Esophagus squamous epithelium (tissue), 5 donors: Measurements from ENCODE around the gene LSMEM2. TPM values are rescaled to one million over a fixed set of nuclear protein-coding genes. Genes with fewer than 3 reads are reported as not detected.

Source experiments
- DNase-seq: peaks from one replicate; lab custom pipeline; 2025; lab: John Stamatoyannopoulos, UW
- H3K27ac ChIP-seq, 4 donors: fragments of 200-600 bp; sonication (generic); one replicate each; pipeline ENCODE4 v1.5.1; 2016 to 2019; ENCODE audit warnings: mild to moderate bottlenecking in 1 of 4
- H3K27me3 ChIP-seq, 4 donors: fragments of 200-600 bp; sonication (generic); 1 replicate in 3 of 4; 2 replicates in 1 of 4; pipeline versions ENCODE4 v1.5.1 to v1.6.0; 2017 to 2021; ENCODE audit warnings: antibody characterized with exemption in 1 of 4
- H3K36me3 ChIP-seq, 3 donors: fragments of 200-600 bp; sonication (generic); one replicate each; pipeline ENCODE4 v1.5.1; 2016 to 2019
- H3K4me1 ChIP-seq, 3 donors: fragments of 200-600 bp; sonication (generic); one replicate each; pipeline ENCODE4 v1.5.1; 2017 to 2019
- H3K4me3 ChIP-seq, 4 donors: fragments of 200-600 bp; sonication (generic); 1 replicate in 3 of 4; 2 replicates in 1 of 4; pipeline ENCODE4 v1.5.1; 2016 to 2019; ENCODE audit warnings: mild to moderate bottlenecking in 2 of 4, moderate library complexity in 1 of 4
- H3K9me3 ChIP-seq, 3 donors: fragments of 200-600 bp; sonication (generic); one replicate each; pipeline ENCODE4 v1.5.1; 2016 to 2019
- POLR2A ChIP-seq, 4 donors: fragments of 450-650 bp; IDR thresholded peaks; one replicate each; pipeline ENCODE4 v1.6.1; 2017; ENCODE audit warnings: antibody characterized with exemption in 4 of 4, mild to moderate bottlenecking in 4 of 4, moderate library complexity in 3 of 4
- WGBS, 2 donors: methylation state at CpG; one replicate each; pipeline ENCODE4 v1.1.5; 2018; 5-methylcytosine and 5-hydroxymethylcytosine counted together
- intact Hi-C: fragments of 100-400 bp; cut with DNase I; formaldehyde crosslinking; loops from one replicate; pipeline ENCODE4 v1.15.0; 2022
- total RNA-seq, 4 donors: library from RNA; depleted of rRNA; stranded (reverse); fragments of >200 nt; gene quantifications; one replicate each; pipeline ENCODE4 v1.1.0, GENCODE V29; 2016
- TF ChIP-seq, protein P1 (sequence below), 6 experiments: fragments of 450-650 bp in 4 of 6; fragments of 200-600 bp in 2 of 6; sonication (generic) in 2 of 6; IDR thresholded peaks; one replicate each; pipeline ENCODE4 v1.5.1; 2016 to 2019; ENCODE audit warnings: antibody characterized with exemption in 6 of 6, mild to moderate bottlenecking in 4 of 6, moderate library complexity in 4 of 6
- donor health status: DM: yes; HTN: yes; CAD: no.

LSMEM2 gene
- total RNA-seq, 4 donors from 2014 or later, result not detected

DNA sequence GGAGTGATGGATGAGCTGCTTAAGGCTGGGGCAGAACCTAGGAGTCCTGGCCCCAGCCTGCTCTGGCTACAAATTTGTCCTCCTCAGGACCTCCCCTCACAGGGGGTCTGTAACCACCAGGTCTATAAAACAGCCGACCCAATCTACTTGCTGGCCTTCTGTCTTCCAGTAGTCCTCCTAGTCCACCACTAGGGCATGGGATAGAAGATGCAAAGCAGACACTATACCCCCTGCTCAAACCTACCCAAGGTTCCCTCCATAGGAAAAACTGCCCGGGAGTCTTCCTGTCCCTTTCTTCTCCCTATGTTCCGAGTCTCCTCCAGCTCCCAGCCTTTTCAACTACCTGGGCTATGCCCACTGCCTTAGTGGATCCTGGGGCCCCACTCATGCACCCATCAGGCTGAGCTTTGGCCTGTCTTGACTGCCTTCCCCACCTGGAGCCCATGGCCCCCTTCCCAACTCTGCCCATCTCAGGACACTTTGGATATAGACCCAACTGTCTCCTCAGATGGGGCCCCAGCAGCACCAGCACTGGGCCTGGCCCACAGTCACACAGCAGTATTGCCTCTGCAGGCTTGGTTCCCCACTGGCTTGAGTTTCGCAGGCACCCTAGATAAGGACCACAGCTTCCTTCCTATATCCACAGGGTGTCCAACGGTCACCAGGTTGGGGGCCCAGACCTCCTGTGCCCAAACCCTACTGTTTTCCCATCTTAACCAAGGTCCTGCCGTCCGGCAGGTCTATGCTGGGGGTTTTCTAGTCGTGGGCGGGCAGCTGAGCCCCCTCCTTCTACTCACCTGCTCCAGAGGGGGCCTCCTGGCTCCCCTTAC lies 19.2 kb downstream of the LSMEM2 start:
- 45 to 60% methylated on average over 5 to 9 of the region's 9 CpGs for WGBS, 2 donors
- Histone ChIP-seq H3K27me3 (no peaks in the 10 kb centered on the region), H3K27ac (peak overlapping the region; percentile 89 to 94 (median 91)), H3K4me3 (peak overlapping the region; percentile 49 to 72 (median 60)), H3K4me1 (peaks cover 28 to 54% (median 29%) of the 10 kb centered on the region in 3 donors), H3K36me3 (peaks cover 0 to 13% (median 0%) of the 10 kb centered on the region in 3 donors), H3K9me3 (no peaks in the 10 kb centered on the region)
- DNase-seq, result no peak
- intact Hi-C loops, result no loop called here
- TF ChIP-seq, protein P1, sequence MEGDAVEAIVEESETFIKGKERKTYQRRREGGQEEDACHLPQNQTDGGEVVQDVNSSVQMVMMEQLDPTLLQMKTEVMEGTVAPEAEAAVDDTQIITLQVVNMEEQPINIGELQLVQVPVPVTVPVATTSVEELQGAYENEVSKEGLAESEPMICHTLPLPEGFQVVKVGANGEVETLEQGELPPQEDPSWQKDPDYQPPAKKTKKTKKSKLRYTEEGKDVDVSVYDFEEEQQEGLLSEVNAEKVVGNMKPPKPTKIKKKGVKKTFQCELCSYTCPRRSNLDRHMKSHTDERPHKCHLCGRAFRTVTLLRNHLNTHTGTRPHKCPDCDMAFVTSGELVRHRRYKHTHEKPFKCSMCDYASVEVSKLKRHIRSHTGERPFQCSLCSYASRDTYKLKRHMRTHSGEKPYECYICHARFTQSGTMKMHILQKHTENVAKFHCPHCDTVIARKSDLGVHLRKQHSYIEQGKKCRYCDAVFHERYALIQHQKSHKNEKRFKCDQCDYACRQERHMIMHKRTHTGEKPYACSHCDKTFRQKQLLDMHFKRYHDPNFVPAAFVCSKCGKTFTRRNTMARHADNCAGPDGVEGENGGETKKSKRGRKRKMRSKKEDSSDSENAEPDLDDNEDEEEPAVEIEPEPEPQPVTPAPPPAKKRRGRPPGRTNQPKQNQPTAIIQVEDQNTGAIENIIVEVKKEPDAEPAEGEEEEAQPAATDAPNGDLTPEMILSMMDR (IDR thresholded peaks at IDR 0.05), result peak in 3 of 6 experiments; percentile 4 to 27 (median 20)
- no peak for TF ChIP-seq POLR2A (IDR thresholded peaks at IDR 0.05)

DNA sequence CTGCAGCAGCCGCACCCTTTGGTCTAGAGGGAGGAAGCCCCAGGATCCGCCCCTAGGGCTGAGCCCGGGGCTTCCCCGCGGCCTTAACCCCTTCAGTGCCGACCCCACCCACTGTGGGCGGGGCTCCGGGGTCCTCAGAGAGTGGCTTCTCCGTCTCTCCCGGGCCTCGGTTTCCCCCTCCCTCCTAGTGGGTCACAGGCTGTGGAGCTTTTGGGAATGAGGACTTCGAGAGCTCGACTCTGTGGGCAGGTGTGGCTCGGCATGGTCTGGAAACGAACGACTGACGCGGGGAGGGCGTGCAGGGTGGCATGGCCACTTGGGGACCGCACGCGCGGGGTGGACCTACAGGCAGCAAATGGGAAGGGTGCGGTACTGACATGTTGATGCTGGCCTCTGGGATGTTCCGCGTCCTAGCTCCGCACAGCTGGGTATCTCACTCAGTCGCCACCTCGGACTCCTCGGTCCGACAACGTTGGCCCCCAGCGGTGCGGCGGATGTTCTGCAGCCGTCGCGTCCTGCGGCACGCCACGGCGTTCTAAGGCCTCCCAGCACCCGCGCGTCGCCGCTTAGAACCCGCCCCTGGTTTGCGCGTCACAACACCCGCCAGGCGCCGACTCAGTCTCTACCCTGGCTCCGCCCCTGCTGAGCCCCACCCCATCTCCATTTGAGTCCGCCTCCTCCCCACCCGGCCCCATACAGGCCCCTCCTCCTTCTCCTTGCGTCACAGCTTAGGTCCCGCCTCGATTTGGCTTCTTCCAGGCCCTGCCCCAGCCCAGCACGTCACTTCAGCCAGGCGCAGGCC lies 20.1 kb downstream of the LSMEM2 start, which contains the start of the genes HYAL3 and NAA80:
TSS of gene HYAL3 (minus strand) at position 570 of the 802 bp plus-strand sequence. CDS start 3,803 bp downstream, outside the sequence.
TSS of gene NAA80 (minus strand) at position 570 of the 802 bp plus-strand sequence. CDS start 1,942 bp downstream, outside the sequence.
- H3K36me3 ChIP-seq, result peaks cover 0 to 13% (median 0%) of the 10 kb centered on the region in 3 donors
- intact Hi-C loops, result no loop called here
- H3K27ac ChIP-seq, result peak within 1 kb of the TSS; percentile 89 to 94 (median 91)
- 0% methylated on average over 13 to 26 of the region's 61 CpGs for WGBS, 2 donors
- H3K9me3 ChIP-seq, result no peaks in the 10 kb centered on the region
- H3K4me3 ChIP-seq, result peak within 1 kb of the TSS; percentile 49 to 72 (median 60)
- TF ChIP-seq, protein P1 (IDR thresholded peaks at IDR 0.05), result peak in 5 of 6 experiments; percentile 29 to 64 (median 44)
- peak in 3 of 4 donors; percentile 50 to 98 (median 92) for TF ChIP-seq POLR2A (IDR thresholded peaks at IDR 0.05)
- peaks cover 34 to 59% (median 38%) of the 10 kb centered on the region in 3 donors for H3K4me1 ChIP-seq
- DNase-seq, result peak; percentile 97
- H3K27me3 ChIP-seq, result no peaks in the 10 kb centered on the region

DNA sequence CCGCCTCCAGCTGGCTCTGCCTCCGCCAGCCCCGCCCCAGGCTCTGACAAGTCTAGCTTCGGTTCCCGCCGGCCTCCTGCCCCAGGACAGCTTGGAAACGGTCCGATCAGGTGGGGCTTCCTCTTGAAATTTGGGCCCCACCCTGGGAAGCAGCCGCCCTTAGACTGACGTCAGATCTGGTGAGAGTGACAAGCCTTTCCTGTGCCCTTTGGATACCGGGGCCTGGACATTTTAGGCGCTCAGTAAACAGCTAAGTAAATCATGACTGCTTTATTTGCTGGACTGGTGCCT lies 20.7 kb downstream of the LSMEM2 start:
- intact Hi-C loops, result no loop called here

GRCh38 chr3:50299929-50300680 lies 21.2 kb downstream of the LSMEM2 start:
- TF ChIP-seq, protein P1 (IDR thresholded peaks at IDR 0.05), result no peak
- TF ChIP-seq POLR2A (IDR thresholded peaks at IDR 0.05), result peak in 1 of 4 donors; percentile 5
- H3K27me3 ChIP-seq, result no peaks in the 10 kb centered on the region
- 34 to 51% methylated on average over 8 to 11 of the region's 12 CpGs for WGBS, 2 donors
- DNase-seq, result no peak
- H3K4me3 ChIP-seq, result peak overlapping the region; percentile 20 to 72 (median 60)
- intact Hi-C loops, result no loop called here
- no peaks in the 10 kb centered on the region for H3K9me3 ChIP-seq
- peaks cover 0 to 13% (median 0%) of the 10 kb centered on the region in 3 donors for H3K36me3 ChIP-seq
- H3K4me1 ChIP-seq, result peaks cover 34 to 66% (median 38%) of the 10 kb centered on the region in 3 donors
- peak overlapping the region; percentile 89 to 94 (median 91) for H3K27ac ChIP-seq

More for the DNA sequence above, 20.7 kb downstream of the LSMEM2 start:
- Histone ChIP-seq H3K9me3 (no peaks in the 10 kb centered on the region), H3K27me3 (no peaks in the 10 kb centered on the region), H3K4me1 (peaks cover 34 to 63% (median 38%) of the 10 kb centered on the region in 3 donors), H3K4me3 (peak overlapping the region; percentile 20 to 72 (median 60)), H3K27ac (peak overlapping the region; percentile 89 to 94 (median 91)), H3K36me3 (peaks cover 0 to 13% (median 0%) of the 10 kb centered on the region in 3 donors)
- no peak for DNase-seq
- WGBS, 2 donors, result 0% methylated on average over 3 of the region's 12 CpGs; no CpG with 5 or more reads in 1 of the 2 donors
- TF ChIP-seq, protein P1 (IDR thresholded peaks at IDR 0.05), result no peak
- no peak for TF ChIP-seq POLR2A (IDR thresholded peaks at IDR 0.05)
